CD4-positive, alpha-beta T cell treated with Interleukin-17A for 1 hour (primary cell): ENCODE results near the gene NUS1.
"Not testable (repeated sequence)": the region's sequence is repeated elsewhere in the genome, so short reads cannot be mapped to it uniquely, and the experiment has no call there.

Experiments used
- DNase-seq: peaks from one replicate; pipeline ENCODE4 v3.0.0-alpha.2; 2020

NUS1 gene

DNA sequence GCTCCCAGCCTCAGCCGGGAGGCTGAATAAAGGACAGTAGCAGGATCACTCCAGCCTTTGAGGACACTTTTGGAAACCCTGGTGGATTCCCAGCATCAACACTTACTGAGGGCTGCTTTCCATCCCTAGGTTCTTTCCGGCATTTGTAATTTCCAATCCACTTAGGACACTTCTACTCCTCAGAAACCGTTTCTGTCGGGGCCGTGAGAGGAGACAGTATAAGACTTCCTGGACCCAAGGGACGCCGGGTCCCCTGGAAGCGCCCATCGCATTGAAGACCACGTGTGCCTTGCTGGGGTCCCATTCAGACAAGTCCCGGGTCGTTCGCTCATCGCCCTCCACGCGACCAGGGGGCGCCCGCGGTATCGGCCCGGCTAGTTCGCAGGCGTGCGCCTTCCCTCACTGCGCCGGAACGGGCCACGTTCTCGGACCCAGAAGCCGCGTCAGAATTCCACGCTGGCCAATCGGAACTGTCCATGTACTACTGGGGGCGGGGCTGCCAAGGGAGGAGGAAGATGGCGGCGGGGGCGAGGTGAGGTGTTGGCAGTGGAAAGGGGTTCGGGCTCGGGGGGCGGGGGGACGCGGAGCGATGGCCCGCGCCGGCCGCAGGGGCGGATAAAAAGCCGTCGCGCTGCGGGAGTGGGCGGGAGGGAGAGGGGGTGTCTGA, at the start of gene NUS1:
Gene NUS1, plus strand, starts transcription at position 479 of the 667 bp plus-strand sequence. CDS start 202 bp downstream, outside the sequence.
- peak; percentile 99 for DNase-seq

DNA sequence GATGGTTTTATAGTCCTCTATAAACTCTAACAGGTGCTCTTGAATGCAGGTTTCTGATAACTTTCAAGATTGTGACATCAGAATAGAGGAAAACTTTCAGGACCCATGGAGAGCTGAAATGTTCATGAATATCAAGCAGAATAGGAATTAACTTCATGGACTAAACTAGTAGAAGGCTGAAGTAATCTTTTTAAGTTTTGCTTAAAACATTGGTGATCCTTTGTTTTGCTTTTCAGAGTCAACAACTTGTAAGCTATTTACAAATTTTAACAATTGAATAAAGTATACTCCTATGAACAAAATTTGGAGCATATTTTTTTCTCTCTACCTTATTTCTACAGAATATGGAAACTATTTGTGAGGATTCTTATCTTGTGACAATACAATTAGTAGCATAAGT, 47.7 kb upstream of the NUS1 start:
- DNase-seq: no peak

DNA sequence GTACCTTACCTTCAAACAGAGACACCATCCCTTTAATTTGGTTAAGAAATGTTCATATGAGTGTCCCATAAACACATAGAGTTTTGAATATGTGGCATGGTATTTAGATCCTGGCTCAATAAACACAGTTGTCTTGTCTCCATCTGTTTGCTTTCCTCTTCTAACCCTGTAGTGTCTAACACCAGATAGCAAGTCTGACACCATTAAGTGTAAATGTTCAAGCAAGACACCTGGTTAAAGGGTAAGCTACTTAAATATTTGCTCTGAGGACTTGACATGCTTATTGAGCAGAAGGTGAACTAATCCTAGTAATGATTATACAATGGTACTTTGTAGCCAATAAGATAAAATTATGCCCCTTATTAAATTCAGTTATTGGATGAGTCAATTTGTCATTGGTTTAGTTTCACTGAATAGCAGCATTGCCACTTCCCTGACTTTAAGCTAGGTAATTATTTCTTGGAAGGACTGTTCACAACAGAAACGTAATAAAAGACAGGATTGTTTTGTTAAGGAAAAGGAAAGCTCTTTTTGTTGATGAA, 46.1 kb upstream of the NUS1 start:
- no peak for DNase-seq

DNA sequence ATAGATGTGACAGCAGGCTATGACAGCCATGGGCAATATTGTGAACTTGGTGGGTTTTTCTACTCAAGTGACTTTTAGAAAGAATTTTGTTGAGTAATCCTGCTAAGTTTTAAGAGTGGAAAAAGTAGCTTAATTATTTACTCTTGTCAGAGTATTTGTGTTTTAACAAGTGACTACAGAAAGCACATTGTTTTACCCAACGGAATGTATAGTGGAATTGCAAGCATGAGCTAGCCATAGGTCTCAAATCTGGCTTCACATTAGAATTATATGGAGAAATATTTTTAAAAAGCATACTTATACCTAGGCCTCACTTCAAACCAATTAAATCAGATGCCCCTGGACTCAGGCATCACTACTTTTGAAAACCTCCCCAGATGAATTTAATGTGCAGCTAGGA, 37.5 kb upstream of the NUS1 start:
- no peak for DNase-seq

DNA sequence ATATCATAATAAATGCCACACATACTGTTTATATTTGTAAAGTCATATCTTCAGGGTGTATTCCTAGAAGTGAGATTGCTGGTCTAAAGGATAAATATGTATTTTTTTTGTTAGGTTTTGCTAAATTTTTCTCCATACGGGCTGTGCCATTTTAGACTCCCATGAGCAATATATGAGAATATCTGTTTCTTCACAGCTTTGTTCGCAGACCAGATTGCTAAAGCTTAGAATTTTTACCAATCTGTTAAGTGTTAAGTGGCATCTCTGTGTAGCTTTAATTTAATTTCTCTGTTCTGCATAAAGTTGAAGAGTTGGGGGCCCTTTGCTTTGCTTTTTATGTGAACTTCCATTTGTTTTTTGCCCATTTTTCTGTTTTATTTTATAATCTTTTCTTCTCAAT, 32.3 kb upstream of the NUS1 start:
- DNase-seq: no peak

DNA sequence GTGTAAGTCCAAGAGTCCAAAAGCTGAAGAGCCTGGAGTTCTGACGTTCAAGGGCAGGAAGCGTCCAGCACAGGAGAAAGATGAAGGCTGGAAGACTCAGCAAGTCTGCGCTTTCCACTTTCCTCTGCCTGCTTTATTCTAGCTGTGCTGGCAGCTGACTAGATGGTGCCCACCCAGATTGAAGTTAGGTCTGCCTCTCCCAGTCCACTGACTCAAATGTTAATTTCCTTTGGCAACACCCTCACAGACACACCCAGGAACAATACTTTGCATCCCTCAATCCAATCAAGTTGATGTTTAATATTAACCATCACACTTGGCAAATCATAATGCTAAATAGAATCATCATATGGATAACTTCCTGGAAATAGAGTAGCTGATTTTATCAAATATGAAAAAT, 23.3 kb upstream of the NUS1 start:
- not testable (repeated sequence) for DNase-seq

DNA sequence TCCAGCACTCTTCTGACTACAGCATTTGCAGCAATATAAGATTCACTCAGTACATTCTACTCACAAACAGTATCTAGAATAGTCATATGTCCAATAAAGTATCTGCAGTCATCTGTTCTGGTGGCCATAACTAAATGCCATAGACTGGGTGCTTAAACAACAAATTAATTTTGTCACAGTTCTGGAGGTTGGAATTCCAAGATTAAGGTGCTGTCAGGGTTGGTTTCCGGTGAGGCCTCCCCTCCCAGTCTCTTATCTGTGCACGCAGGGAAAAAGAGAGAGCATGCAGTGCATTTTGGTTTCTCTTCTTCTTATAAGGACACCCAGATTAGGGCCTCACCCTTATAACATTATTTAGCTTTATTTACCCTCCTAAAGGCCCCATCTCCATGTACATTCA, 21.3 kb upstream of the NUS1 start:
- DNase-seq: no peak

DNA sequence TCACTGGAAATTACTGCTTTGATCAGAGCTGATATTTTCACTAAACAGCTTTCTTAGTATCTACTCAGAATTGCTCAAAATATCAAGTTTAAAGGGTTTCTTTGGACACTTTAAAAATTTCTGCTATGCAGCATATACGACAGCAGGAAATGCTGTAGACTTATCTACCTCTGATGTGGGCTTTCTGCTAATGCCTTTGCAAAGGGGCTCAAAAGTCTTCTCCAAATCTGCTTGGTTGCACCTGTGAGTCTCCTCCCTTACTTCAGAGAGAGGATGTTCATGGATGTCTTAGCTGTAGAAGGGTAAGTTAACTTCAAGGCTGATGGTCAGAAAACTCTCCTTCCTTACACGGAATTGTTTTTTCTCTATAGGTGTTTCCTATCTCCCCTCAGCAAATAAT, 19.9 kb upstream of the NUS1 start:
- no peak for DNase-seq

DNA sequence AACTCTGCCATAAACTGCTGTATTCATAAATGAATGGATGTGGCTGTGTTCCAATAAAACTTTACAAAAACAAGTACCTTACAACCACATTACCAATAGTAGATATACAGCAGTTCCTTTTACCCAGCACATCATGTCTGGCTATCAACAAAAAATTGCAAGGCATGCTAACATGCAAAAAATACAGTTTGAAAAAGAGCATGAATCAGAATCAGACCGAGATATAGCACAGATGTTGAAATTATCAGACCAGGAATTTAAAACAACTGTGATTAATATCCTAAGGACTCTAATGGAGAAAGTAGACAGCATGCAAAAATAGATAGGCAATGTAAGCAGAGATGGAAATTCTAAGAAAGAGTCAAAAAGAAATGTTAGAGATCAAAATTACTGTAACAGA, 8.4 kb upstream of the NUS1 start:
- no peak for DNase-seq

DNA sequence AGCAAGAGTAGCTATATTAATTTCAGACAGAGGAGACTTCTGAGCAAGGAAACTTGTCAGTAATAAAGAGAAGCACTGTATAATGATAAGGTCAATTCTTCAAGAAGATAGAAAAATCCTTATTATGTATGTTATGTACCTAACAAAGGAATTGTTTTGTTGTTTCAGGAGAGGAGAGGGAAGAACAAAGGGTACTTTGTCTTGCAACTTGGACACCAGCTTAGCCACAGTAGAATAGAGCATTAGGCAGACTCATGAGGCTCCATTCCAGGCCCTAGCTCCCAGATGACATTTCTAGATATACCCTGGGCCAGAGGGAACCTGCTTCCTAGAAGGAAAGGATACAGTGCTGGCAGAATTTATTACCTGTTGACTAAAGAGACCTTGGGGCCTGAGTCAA, 6.5 kb upstream of the NUS1 start:
- no peak for DNase-seq

DNA sequence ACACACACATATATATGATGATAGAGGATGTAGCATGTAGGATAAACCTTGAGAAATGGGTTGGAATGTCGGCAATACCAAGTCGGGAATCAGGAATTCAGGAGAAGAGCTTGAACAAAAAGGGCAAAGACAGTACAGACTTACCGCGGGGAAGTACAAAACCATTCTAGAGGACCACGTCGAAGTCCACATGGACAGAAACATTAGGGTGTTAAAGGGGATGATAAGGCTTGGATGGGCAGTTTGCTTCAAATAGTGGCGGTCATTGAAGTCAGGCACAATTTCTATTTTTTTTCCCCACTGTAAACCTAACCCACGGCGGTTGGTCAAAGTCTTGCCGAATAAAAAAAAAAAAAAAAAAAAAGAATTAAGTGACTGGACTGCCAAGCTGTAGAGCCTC, 766 bp upstream of the NUS1 start:
- DNase-seq: no peak

DNA sequence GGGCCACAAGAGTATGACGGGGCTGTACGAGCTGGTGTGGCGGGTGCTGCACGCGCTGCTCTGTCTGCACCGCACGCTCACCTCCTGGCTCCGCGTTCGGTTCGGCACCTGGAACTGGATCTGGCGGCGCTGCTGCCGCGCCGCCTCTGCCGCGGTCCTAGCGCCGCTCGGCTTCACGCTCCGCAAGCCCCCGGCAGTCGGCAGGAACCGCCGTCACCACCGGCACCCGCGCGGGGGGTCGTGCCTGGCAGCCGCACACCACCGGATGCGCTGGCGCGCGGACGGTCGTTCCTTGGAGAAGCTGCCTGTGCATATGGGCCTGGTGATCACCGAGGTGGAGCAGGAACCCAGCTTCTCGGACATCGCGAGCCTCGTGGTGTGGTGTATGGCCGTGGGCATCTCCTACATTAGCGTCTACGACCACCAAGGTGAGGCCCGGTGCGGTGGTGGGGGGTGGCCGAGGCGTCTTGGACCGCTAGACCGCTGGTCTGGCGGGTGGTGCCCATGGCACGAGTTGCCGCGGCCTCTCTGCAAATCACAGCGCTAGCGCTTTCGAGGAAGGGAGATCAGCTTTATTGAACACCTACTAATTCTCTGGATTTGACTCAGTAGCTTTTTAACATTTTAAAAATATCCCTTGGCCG, 511 bp downstream of the NUS1 start:
- peak; percentile 11 for DNase-seq

DNA sequence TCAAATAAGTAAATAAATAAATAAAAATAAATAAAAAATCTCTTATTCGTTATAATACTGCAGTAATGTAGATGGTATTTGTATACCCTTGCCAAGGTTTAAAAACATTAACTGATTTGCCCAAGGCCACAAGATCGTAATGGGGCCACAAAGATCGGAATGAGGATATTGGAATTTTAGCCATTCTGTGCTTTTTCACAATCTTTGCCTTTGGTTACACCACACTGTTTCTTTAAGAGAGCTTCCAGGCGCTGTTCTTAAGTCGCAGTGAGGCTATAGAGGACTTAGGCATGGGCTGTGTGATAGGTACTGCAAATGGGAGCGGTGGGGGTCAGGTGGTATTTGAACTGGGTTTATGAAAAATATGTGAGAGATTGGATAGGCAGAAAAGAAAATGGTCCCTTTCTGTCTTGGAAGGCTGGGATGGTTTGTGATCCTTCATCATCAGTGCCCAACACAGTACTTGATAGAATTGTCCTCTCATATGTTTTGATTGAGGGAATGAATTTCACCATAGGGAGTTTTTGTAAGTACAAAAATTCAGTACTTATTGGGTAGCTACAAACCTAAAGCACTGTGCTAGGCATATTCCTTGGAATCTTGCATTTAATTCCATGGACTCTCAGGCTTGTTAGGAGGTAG, 1.4 kb downstream of the NUS1 start:
- no peak for DNase-seq

DNA sequence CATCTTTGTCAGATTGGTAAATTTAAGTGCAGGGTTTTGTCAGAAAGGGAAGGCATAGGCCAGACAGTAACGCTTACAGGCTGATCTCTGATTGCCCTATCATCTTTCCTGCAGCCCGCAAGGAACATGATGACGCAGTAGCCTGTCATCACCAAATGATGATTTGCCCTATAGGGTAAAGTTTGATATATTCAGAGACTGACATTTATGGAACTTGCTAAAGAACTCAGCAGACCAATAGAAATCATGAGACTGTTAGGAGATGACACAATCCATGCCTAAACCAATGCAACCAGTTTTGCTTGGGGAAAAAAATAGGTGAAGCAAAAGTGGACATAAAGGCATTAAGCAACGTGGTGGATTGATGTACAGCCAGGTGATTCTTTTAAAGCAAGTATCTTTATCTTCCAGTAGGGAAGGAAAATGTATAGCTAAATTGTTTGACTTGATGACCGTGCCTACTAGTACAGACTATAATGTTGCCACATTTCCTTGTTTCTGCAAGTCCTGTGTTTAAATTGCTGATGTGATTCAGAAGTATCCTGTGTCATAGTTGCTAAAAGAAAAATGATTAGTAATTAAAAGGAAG, 2.4 kb downstream of the NUS1 start:
- peak; percentile 28 for DNase-seq

DNA sequence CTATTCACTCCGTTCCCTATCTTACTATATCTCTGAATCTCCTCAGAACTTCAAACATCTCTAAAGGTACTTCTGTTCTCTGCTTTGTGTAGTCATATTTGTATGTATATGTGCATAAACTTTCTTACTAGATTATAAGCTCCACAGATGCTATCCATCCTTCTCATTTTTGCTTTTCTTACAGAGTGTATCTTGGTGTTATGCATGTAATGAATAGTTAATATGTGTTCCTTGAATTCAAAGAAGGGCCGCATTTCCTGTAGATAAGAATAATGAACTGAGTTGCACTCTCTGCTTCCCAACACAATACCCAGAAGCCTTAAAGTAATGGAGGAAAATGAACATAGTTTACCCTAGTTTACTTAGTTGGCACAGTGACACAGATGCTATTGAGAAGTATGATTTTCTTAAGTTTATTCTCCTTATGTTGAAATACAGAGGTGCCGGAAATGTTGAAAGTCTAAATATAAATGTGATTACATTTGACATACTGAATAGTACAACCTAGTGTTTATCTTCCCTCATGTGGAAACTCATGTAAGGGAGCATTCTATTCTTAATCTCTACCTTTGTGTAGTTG, 6.0 kb downstream of the NUS1 start:
- no peak for DNase-seq

DNA sequence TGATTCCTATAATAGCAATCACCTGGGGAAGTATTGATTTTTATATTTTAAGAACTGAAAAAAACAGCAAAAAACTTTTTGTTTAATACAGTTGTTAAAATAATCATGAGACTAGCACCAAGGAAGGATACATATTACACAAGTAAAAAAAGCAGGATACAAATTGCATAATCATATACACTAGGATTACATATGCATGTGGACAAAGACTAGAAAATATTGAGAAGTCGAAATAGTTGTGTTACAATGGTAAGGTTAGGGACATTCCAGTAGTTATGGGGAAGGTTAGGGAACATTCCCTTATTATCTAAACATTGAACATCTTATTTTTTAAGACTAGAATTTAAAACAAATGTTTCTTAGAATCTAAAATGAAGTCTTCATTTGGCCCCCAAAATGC, 9.5 kb downstream of the NUS1 start:
- no peak for DNase-seq

DNA sequence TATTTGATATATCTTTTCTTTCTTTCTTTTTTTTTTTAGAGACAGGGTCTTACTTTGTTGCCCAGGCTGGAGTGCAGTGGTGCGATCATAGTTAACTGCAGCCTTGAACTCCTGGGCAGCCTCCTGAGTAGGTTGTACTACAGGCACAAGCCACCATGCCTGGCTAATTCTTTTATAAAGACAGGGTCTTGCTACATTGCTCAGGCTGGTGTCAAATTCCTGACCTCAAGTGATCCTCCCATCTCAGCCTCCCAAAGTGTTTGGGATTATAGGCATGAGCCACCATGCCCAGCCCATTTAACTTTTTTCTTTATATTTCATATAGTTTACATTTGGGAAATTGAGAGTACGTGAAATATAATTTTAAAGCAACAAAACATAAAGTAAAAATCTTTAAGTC, 10.1 kb downstream of the NUS1 start:
- no peak for DNase-seq

DNA sequence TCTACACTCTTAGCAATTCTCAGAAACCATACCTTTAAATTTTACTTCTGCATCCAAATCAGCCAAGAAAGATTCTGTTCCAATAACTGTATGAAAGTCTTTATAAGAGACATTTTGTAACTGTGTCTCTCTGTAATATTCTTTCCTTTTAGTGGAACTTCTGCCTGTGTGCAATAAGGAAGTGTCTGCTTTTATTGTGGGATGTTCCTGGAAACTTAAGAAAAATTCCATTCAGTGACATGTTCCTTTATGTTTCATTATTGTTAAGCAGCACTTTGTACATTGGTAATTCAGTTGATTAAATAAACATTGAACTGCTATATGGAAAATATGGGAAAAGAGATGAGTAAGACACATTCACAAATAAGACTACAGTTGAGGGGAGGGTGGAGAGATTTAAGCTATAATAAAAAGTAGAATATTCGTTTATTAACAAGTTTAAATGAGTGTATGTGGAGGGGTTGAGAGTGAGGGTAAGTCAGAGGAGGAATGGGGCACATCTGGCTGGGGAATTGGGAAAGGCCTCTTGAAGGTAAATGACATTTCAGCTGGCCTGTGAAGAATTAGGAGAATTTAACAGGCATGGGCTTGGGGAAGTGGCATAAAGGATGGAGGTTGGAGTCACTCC, 11.9 kb downstream of the NUS1 start:
- no peak for DNase-seq

DNA sequence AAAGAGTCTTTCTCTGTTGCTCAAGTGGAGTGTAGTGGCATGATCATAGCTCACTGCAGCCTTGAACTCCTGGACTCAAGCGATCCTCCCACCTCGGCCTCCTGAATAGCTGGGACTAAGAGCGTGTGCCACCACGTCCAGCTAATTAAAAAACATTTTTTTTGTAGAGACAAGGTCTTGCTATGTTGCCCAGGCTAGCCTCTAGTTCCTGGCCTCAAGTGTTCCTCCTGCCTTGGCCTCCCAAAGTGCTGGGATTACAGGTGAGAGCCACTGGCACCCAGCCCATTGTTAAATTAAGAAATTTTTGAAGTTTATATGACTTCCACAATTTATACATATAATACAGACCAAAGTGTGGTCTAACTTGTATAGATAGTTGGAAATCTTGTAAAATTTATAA, 14.3 kb downstream of the NUS1 start:
- not testable (repeated sequence) for DNase-seq

DNA sequence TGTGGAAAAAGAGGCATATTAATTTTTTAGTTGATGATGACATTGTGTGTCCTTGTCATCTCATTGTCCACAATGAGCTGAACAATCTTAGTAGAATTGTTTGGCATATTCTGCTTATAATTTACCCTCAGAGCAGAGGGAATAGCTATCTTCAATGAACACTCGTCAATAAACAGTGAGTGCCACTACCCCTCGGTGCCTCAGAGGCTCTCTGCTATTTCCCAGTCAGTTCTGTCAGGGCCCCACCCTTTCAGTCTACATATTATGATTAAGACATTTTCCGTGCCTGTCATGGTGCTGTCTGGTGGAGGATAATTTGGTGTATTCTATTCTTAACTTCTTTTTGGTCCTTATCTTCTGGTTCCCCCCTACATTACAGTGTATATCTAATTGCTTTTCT, 31.2 kb downstream of the NUS1 start:
- no peak for DNase-seq

DNA sequence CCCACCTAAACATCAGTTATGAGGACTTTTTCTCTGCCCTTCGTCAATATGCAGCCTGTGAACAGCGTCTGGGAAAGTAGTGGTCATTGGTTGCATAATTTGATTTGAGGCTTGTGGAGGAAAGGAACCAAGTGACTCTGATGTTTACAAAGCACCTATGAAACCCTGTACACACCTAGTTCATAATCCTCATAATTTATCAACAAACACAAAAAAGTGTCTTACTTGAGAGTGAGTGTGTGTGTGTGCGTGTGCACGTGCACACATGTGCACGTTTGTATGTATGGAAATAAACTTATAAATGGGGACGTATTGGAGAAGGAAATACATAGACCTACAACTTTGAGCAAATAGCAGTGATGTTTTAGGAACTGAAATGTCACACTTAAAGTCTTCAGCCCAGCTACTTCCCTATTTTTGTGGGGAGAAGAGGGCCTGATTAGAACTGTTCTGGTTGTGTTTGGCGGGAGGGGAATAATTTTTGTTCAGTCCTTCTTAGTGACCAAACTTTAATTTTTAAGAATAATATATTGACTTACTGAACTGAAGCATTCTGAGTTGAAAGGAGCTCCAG, 31.8 kb downstream of the NUS1 start:
- not testable (repeated sequence) for DNase-seq

DNA sequence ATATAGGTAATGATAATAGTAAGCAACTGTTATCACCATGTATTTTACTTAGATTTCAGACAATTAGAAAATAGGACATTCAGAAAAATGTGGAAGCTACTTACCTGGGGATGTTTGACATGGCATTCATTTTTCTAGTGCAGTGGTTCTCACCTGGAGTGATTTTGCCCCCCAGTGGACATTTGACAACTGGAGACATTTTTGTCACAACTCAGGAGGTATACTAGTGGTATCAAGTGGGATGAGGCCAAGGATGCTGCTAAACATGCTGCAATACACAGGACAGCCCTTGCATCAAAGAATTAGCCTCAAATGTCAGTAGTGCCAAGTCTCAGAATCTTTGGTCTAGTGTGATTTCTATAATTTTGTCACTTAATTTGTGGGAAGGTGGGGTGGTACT, 36.1 kb downstream of the NUS1 start:
- peak; percentile 7 for DNase-seq

DNA sequence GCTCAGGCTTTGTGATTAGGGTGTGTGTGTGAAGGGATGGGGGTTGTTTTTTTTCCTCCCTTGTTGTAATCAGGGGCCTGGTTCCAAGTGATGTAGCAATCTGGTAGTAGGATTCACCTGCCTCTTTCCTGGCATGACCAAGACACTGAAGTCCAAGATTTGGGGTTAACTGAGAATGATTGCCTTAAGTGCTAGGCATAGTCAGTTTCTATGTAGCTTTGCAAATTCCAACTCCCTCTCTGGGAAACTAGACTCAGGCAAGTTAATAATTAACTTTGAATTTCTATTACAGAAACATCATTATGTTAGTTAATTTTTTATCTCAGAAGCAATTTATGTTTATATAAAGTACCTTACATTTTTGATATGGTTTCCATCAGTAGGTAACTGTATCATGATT, 43.6 kb downstream of the NUS1 start:
- DNase-seq: no peak
